ENCODE measurements around the gene IFIT3. TPM values are rescaled to one million over a fixed set of nuclear protein-coding genes. Genes with fewer than 3 reads are reported as not detected.
A peak's percentile ranks its signal among the peaks of the same experiment; 100 is the strongest.

Gene IFIT3
- total and polyA plus RNA-seq, 2 of the 8 experiments (the other 6 are each of a cell fraction or from before 2014, with no cell fraction given): 0.12 to 0.84 TPM

DNA sequence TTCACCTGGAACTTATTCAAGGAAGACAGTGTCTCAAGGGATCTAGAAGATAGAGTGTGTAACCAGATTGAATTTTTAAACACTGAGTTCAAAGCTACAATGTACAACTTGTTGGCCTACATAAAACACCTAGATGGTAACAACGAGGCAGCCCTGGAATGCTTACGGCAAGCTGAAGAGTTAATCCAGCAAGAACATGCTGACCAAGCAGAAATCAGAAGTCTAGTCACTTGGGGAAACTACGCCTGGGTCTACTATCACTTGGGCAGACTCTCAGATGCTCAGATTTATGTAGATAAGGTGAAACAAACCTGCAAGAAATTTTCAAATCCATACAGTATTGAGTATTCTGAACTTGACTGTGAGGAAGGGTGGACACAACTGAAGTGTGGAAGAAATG lies 10.9 kb downstream of the IFIT3 start:
- Histone ChIP-seq H3K9me3 (ENCODE audit: insufficient read depth in 2 of 2, low read depth in 1 of 2, low read length in 1 of 2) (no peaks in the 10 kb centered on the region), H2BK12ac (ENCODE audit: low read depth, low read length) (no peak overlapping the region), H2BK20ac (ENCODE audit: low read length) (no peak overlapping the region), H3K27ac (ENCODE audit: low read depth, low read length) (no peak overlapping the region), H3K9ac (replicated peaks in 1 of 4; ENCODE audit: extremely low read depth in 1 of 4, low read depth in 3 of 4, low read length in 3 of 4) (no peak overlapping the region), H4K8ac (ENCODE audit: extremely low read depth, insufficient read depth, low read length) (no peak overlapping the region), H2AFZ (ENCODE audit: low read length) (no peak overlapping the region), H3K4me2 (ENCODE audit: insufficient read depth in 1 of 2, low read depth in 2 of 2, low read length in 2 of 2) (no peak overlapping the region), H3K79me1 (ENCODE audit: low read depth, low read length) (no peaks in the 10 kb centered on the region), H3K36me3 (ENCODE audit: control insufficient read depth in 2 of 4, insufficient read depth in 4 of 4, low read length in 3 of 4) (no peaks in the 10 kb centered on the region), H2BK5ac (ENCODE audit: low read depth, low read length) (no peak overlapping the region), H3K23me2 (ENCODE audit: low read depth, low read length) (0 out of 2 replicates have a peak, but pooled peaks cover 3% of the 10 kb centered on the region), H4K91ac (replicated peaks; ENCODE audit: insufficient read length, low read length) (no peak overlapping the region), H3K4ac (replicated peaks; ENCODE audit: insufficient read length, low read depth, low read length) (no peak overlapping the region), H3K18ac (ENCODE audit: extremely low read depth, low read length) (no peak overlapping the region), H2AK5ac (ENCODE audit: low read depth, low read length) (0 out of 2 replicates have a peak overlapping the region, but pooled peaks have one; percentile 15), H3K14ac (ENCODE audit: insufficient read length) (no peak overlapping the region), H4K20me1 (replicated peaks in 1 of 2; ENCODE audit: control insufficient read depth in 1 of 2, insufficient read depth in 2 of 2, low read length in 2 of 2) (no peaks in the 10 kb centered on the region), H3K79me2 (ENCODE audit: control insufficient read depth in 1 of 2, insufficient read depth in 2 of 2, low read length in 2 of 2) (no peaks in the 10 kb centered on the region), H4K5ac (ENCODE audit: insufficient read length, low read depth, low read length) (no peak overlapping the region), H3K27me3 (replicated peaks in 1 of 4; ENCODE audit: control insufficient read depth in 3 of 4, extremely low read depth in 1 of 4, insufficient read depth in 3 of 4, low read length in 3 of 4) (no peaks in the 10 kb centered on the region), H3K56ac (replicated peaks; ENCODE audit: insufficient read length, low read depth, low read length) (no peak overlapping the region), H2BK15ac (ENCODE audit: low read length) (no peak overlapping the region), H3K4me1 (replicated peaks in 1 of 4; ENCODE audit: control insufficient read depth in 3 of 4, insufficient read depth in 4 of 4, low read length in 3 of 4) (peaks cover 2 to 9% (median 6%) of the 10 kb centered on the region in 4 experiments; a peak in 5 of 7 replicates), H2BK120ac (replicated peaks; ENCODE audit: low read depth, low read length) (no peak overlapping the region), H3K4me3 (ENCODE audit: extremely low read depth in 1 of 4, insufficient read depth in 2 of 4, low read depth in 3 of 4, low read length in 4 of 4) (no peak overlapping the region), H3K23ac (ENCODE audit: insufficient read length) (no peak overlapping the region)
- TF ChIP-seq MAFK (IDR thresholded peaks at IDR 0.05; ENCODE audit: low read depth, low read length): peak; percentile 60
- TF ChIP-seq ATF2 (IDR thresholded peaks at IDR 0.05; ENCODE audit: low read length): no peak
- FAIRE-seq (no peak), DNase-seq (ENCODE audit: low read depth in 1 of 2, low spot score in 2 of 2) (no peak)
- ChIA-PET CTCF (ENCODE audit: partially characterized antibody) (interaction anchor here (2.1 to 3.1 kb wide), 2 partner anchors 13 to 30 kb away, joined by 5 to 15 read pairs; no protein-coding TSS in a partner anchor), POLR2A (ENCODE audit: partially characterized antibody) (no interaction called here)
- 94% methylated on average over 3 of the region's 3 CpGs; no CpG with 5 or more reads in 1 of the 2 experiments for WGBS, 2 experiments (ENCODE audit: extremely low coverage in 1 of 2, insufficient coverage in 1 of 2, insufficient read length in 1 of 2, insufficient replicate concordance in 2 of 2, low coverage in 1 of 2, low lambda C conversion rate in 2 of 2, missing lambda C conversion rate in 1 of 2)
